Activated T-helper 17 cell treated with anti-CD3 and anti-CD28 coated beads, Interleukin-2, amount 50 U/mL, for 72 hours (primary cell): ENCODE measurements around the gene LIN28B. TPM values are rescaled to one million over a fixed set of nuclear protein-coding genes. Genes with fewer than 3 reads are reported as not detected.

ENCODE experiments used
- ATAC-seq: fragments of 150-1000 bp; cut with Tn5 transposase; replicated peaks from 2 replicates; pipeline ENCODE4 v1.10.0; 2021; ENCODE audit warnings: mild to moderate bottlenecking, moderate library complexity
- H3K27ac Mint-ChIP-seq: one replicate; pipeline ENCODE4 v1.8.0; 2022; ENCODE audit warnings: mixed read lengths
- H3K27me3 Mint-ChIP-seq: one replicate; pipeline ENCODE4 v1.8.0; 2022; ENCODE audit warnings: mixed read lengths
- H3K36me3 Mint-ChIP-seq: one replicate; pipeline ENCODE4 v1.8.0; 2022; ENCODE audit warnings: low read depth, mild to moderate bottlenecking, mixed read lengths
- H3K4me1 Mint-ChIP-seq: one replicate; pipeline ENCODE4 v1.8.0; 2022; ENCODE audit warnings: mixed read lengths
- H3K4me3 Mint-ChIP-seq: one replicate; pipeline ENCODE4 v1.8.0; 2022; ENCODE audit warnings: mild to moderate bottlenecking, mixed read lengths
- H3K9me3 Mint-ChIP-seq: one replicate; pipeline ENCODE4 v1.8.0; 2022; ENCODE audit warnings: mixed read lengths
- total RNA-seq, 2 donors: library from RNA; stranded (reverse); gene quantifications; one replicate each; pipeline ENCODE4 v1.2.3, GENCODE V29; 2022

Gene LIN28B
- total RNA-seq, 2 donors from 2014 or later = not detected

GRCh38 chr6:105015482-105015881 lies 58.6 kb downstream of the LIN28B start:
- H3K27ac Mint-ChIP-seq = no peak overlapping the region
- no peaks in the 10 kb centered on the region for H3K36me3 Mint-ChIP-seq
- H3K27me3 Mint-ChIP-seq = peaks cover 9% of the 10 kb centered on the region
- H3K9me3 Mint-ChIP-seq = no peaks in the 10 kb centered on the region
- no peak for ATAC-seq
- no peak overlapping the region for H3K4me3 Mint-ChIP-seq
- H3K4me1 Mint-ChIP-seq = no peaks in the 10 kb centered on the region

DNA sequence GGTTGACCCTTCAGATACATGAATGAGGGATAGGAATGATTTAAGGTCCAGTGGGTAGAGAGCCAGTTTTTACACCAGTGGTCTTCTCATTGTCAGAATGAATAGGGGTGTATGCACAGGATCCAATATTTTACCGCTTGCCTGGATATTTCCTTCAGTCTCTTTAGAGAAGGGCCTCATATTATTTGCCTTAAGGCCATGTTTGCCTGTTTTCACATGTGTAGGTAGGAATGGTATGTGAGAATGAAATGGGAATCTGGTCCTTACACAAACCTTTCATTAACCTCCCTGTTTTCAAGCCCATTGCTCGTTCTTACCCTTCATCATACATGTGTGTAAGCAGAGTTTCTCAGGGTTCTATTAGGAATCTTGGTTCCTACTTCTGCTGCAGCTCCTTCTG lies 62.4 kb downstream of the LIN28B start:
- Mint-ChIP-seq H3K27me3 (peaks cover 24% of the 10 kb centered on the region), H3K4me3 (no peak overlapping the region), H3K36me3 (no peaks in the 10 kb centered on the region), H3K27ac (no peak overlapping the region), H3K9me3 (no peaks in the 10 kb centered on the region), H3K4me1 (no peaks in the 10 kb centered on the region)
- no peak for ATAC-seq

DNA sequence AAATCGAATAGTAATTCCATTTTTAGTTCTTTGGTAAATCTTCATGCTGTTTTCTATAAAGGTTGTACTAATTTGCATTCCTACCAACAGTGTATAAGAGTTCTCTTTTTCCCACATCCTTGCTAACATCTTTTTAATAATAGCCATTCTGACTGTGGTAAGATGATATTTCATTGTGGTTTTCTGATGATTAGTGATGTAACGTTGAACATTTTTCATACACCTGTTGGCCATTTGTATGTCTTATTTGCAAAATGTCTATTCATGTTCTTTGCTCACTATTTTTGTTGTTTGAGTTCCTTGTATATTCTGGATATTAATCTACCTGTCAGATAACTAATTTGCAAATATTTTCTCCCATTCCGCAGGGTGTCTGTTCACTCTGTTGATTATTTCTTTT lies 64.5 kb downstream of the LIN28B start:
- Mint-ChIP-seq H3K9me3 (no peaks in the 10 kb centered on the region), H3K4me1 (no peaks in the 10 kb centered on the region), H3K27ac (no peak overlapping the region)

GRCh38 chr6:105022416-105022815 lies 65.5 kb downstream of the LIN28B start:
- Mint-ChIP-seq H3K9me3 (no peaks in the 10 kb centered on the region), H3K36me3 (no peaks in the 10 kb centered on the region), H3K4me1 (no peaks in the 10 kb centered on the region), H3K27ac (no peak overlapping the region), H3K4me3 (no peak overlapping the region), H3K27me3 (peaks cover 24% of the 10 kb centered on the region)
- no peak for ATAC-seq

More for the DNA sequence above, 64.5 kb downstream of the LIN28B start:
- no peak overlapping the region for H3K4me3 Mint-ChIP-seq
- no peak for ATAC-seq
- H3K27me3 Mint-ChIP-seq = peaks cover 24% of the 10 kb centered on the region
- no peaks in the 10 kb centered on the region for H3K36me3 Mint-ChIP-seq

- Mint-ChIP-seq H3K9me3 (no peaks in the 10 kb centered on the region), H3K27ac (no peak overlapping the region), H3K4me3 (no peak overlapping the region), H3K4me1 (no peaks in the 10 kb centered on the region), H3K27me3 (peaks cover 18% of the 10 kb centered on the region), H3K36me3 (no peaks in the 10 kb centered on the region)
- ATAC-seq = no peak
Observed at GRCh38 chr6:105024803-105025202, 67.9 kb downstream of the LIN28B start.

- Mint-ChIP-seq H3K27me3 (peaks cover 4% of the 10 kb centered on the region), H3K9me3 (no peaks in the 10 kb centered on the region), H3K4me3 (no peak overlapping the region), H3K27ac (no peak overlapping the region), H3K4me1 (no peaks in the 10 kb centered on the region), H3K36me3 (no peaks in the 10 kb centered on the region)
- no peak for ATAC-seq
Observed at GRCh38 chr6:105028898-105029297, 72.0 kb downstream of the LIN28B start.

- no peak overlapping the region for H3K27ac Mint-ChIP-seq
- no peaks in the 10 kb centered on the region for H3K4me1 Mint-ChIP-seq
- H3K4me3 Mint-ChIP-seq = no peak overlapping the region
- ATAC-seq = no peak
- no peaks in the 10 kb centered on the region for H3K9me3 Mint-ChIP-seq
- H3K36me3 Mint-ChIP-seq = no peaks in the 10 kb centered on the region
- H3K27me3 Mint-ChIP-seq = peaks cover 8% of the 10 kb centered on the region
Observed at GRCh38 chr6:105029581-105029980, 72.7 kb downstream of the LIN28B start.

DNA sequence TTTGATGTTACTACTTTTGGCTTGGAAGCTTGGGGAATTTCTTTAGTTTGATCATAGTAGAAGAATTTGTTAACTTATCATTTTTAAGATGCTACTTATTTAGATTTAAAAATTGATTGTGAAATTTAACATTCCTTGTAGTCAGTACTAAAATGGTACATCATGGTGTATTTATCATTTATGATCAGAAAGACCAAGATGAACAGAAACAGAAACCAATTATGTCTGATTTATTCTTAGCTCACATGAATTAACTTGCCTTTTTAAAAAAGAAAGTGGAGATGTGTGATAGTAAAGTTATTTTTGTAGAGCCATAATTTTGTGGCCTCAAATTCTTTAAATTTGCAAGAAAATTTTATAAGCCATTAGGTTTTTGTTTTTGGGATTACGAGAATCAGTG lies 77.6 kb downstream of the LIN28B start:
- Mint-ChIP-seq H3K27me3 (peaks cover 19% of the 10 kb centered on the region), H3K4me1 (no peaks in the 10 kb centered on the region), H3K27ac (no peak overlapping the region), H3K36me3 (no peaks in the 10 kb centered on the region), H3K4me3 (no peak overlapping the region), H3K9me3 (no peaks in the 10 kb centered on the region)
- no peak for ATAC-seq

GRCh38 chr6:105035299-105035698 lies 78.4 kb downstream of the LIN28B start:
- no peak overlapping the region for H3K27ac Mint-ChIP-seq
- H3K36me3 Mint-ChIP-seq = no peaks in the 10 kb centered on the region
- H3K27me3 Mint-ChIP-seq = peaks cover 19% of the 10 kb centered on the region
- H3K4me1 Mint-ChIP-seq = no peaks in the 10 kb centered on the region
- H3K4me3 Mint-ChIP-seq = no peak overlapping the region
- ATAC-seq = no peak
- H3K9me3 Mint-ChIP-seq = no peaks in the 10 kb centered on the region

- H3K27me3 Mint-ChIP-seq = peaks cover 19% of the 10 kb centered on the region
- H3K9me3 Mint-ChIP-seq = no peaks in the 10 kb centered on the region
- no peak overlapping the region for H3K4me3 Mint-ChIP-seq
- H3K4me1 Mint-ChIP-seq = no peaks in the 10 kb centered on the region
- no peaks in the 10 kb centered on the region for H3K36me3 Mint-ChIP-seq
- no peak for ATAC-seq
- no peak overlapping the region for H3K27ac Mint-ChIP-seq
Observed at GRCh38 chr6:105036351-105036750, 79.4 kb downstream of the LIN28B start.

GRCh38 chr6:105038259-105038658 lies 81.4 kb downstream of the LIN28B start:
- Mint-ChIP-seq H3K9me3 (no peaks in the 10 kb centered on the region), H3K4me3 (no peak overlapping the region), H3K4me1 (no peaks in the 10 kb centered on the region), H3K27ac (no peak overlapping the region), H3K36me3 (no peaks in the 10 kb centered on the region), H3K27me3 (peaks cover 26% of the 10 kb centered on the region)
- ATAC-seq = no peak

GRCh38 chr6:105041880-105042279 lies 85.0 kb downstream of the LIN28B start:
- H3K27ac Mint-ChIP-seq = no peak overlapping the region
- H3K36me3 Mint-ChIP-seq = no peaks in the 10 kb centered on the region
- peaks cover 17% of the 10 kb centered on the region for H3K27me3 Mint-ChIP-seq
- H3K4me3 Mint-ChIP-seq = no peak overlapping the region
- H3K4me1 Mint-ChIP-seq = no peaks in the 10 kb centered on the region
- H3K9me3 Mint-ChIP-seq = no peaks in the 10 kb centered on the region
- no peak for ATAC-seq

- Mint-ChIP-seq H3K4me1 (no peaks in the 10 kb centered on the region), H3K36me3 (no peaks in the 10 kb centered on the region), H3K4me3 (no peak overlapping the region), H3K27ac (no peak overlapping the region), H3K9me3 (no peaks in the 10 kb centered on the region), H3K27me3 (peaks cover 17% of the 10 kb centered on the region)
- ATAC-seq = no peak
Observed at GRCh38 chr6:105042648-105043047, 85.7 kb downstream of the LIN28B start.

DNA sequence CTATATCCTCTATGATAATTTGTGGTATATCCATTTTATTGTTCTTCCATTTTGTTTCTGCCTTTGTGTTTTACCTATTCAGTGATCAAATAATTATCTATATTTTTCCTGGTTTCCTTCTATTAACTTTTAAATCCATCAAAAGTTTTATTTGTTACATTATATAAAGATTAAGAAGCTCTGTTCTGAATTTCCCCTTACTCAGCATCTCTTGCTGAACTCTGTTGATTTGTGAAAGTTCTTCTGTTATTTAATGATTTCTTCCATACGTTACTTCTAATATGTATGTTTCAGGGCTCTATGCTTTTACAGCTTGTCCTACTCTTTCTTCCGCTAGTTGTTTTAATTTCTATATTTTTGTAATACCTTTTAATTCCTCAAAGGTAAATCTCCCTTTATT lies 87.1 kb downstream of the LIN28B start:
- Mint-ChIP-seq H3K36me3 (no peaks in the 10 kb centered on the region), H3K27ac (no peak overlapping the region), H3K27me3 (peaks cover 20% of the 10 kb centered on the region), H3K9me3 (no peaks in the 10 kb centered on the region), H3K4me1 (no peaks in the 10 kb centered on the region), H3K4me3 (no peak overlapping the region)
- no peak for ATAC-seq

- H3K9me3 Mint-ChIP-seq = no peaks in the 10 kb centered on the region
- no peaks in the 10 kb centered on the region for H3K4me1 Mint-ChIP-seq
- H3K27me3 Mint-ChIP-seq = peaks cover 22% of the 10 kb centered on the region
- H3K27ac Mint-ChIP-seq = no peak overlapping the region
- H3K36me3 Mint-ChIP-seq = no peaks in the 10 kb centered on the region
- peak; percentile 18 for ATAC-seq
- no peak overlapping the region for H3K4me3 Mint-ChIP-seq
Observed at GRCh38 chr6:105045526-105045925, 88.6 kb downstream of the LIN28B start.

DNA sequence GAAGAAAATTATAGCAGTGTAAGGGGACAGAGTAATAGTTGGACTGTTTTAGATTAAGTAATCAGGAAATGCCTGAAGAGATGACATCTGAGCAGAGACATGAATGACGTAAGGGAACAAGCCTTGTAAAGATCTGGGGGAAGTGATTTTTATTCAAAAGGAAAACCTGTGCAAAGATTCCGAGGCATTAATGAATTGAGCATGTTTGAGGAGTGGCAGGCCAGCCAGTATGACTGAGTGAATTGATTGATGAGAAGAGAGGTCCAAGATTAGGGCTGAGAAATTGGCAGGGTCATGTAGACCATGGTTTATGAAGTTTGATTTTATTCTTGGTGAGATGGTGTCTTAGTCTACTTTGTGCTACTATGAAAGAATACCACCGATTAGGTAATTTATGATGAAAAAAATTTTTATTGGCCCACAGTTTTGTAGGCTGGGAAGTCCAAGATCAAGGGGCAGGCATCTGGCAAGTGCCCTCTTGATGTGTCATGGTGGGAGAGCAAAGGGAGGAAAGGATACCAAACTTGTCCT lies 95.1 kb downstream of the LIN28B start:
- no peak overlapping the region for H3K4me3 Mint-ChIP-seq
- ATAC-seq = no peak
- H3K27ac Mint-ChIP-seq = no peak overlapping the region
- H3K27me3 Mint-ChIP-seq = peaks cover 18% of the 10 kb centered on the region
- H3K36me3 Mint-ChIP-seq = no peaks in the 10 kb centered on the region
- no peaks in the 10 kb centered on the region for H3K9me3 Mint-ChIP-seq
- H3K4me1 Mint-ChIP-seq = no peaks in the 10 kb centered on the region
